Stimulated activated CD8-positive, alpha-beta memory T cell treated with anti-CD3 and anti-CD28 coated beads, Interleukin-15, amount 100 ng/mL, for 1 hour (primary cell): Measurements from ENCODE around the gene C2CD5.

Experiments used
- DNase-seq: peaks from one replicate; pipeline ENCODE4 v3.0.0-alpha.2; 2020; ENCODE audit warnings: low read depth

The C2CD5 gene

DNA sequence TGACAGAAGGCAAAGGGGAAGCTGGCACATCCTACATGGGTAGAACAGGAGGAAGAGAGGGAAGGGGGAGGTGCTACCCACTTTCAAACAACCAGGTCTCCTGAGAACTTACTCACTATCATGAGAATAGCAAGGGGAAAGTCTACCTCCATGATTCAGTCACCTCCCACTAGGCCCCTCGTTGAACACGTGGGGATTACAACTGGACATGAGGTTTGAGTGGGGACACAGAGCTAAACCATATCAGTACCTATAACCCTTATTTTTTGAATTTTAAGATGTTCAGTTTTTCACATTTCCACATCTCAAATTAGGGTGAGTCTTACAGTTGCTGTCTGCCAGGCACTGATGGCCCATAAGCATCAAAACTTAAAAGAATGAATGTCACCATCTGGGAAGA lies 129.6 kb downstream of the C2CD5 start:
- DNase-seq: no peak

DNA sequence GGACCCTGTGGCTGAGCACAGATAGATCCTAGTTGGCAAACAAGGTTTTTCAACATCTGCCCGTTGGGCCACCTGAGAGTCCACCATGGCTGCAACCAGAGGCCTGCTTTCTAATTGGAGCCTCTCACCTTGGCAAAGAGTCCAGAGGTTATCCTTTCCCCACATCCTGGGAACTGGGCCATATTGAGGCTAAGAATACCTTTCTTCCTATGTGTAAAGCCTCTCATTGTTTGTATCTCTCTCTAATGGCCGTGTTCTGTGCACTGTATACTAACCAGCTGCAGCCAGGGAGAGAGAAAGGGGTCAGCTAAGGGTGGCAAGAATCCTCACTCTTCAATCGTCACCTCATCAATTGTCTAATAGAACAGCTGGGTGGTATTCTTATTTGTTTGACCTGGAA lies 130.8 kb downstream of the C2CD5 start:
- DNase-seq: no peak

DNA sequence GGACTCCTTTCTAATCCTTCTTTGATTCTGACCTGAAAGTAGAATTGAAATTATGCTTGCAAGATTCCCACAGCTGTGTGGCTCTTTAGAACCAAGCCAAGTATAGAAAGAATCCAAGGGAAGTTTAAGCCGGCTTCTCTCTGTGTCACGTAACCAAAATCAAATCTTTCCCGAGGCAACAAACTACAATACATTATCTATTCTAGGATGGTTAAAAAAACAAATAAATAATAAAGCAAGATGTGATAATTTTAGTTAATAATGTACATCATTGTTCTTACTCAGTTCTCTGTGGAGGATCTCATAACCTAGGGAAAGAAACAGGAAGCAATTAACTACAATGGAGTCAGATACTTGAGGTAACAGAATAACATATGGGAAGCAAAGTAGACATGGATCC lies 131.8 kb downstream of the C2CD5 start:
- DNase-seq: no peak

DNA sequence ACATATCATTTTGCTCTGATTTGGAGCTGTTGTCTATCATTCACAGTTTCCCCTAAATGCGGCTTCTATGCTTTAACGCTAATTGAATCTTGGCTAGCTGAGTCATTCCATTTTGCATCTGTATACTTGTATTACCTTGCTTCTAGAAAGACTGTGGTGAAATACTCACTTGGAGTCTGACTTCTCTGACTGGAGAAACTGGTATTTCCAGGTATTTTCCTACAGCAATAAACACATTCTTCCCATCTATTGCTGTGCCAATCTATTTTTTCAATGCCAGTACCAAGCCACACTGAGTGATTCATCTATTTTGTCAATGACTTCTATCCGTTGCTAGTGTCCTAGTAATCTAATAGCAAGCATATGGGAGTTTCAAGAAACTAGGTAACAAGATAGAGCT lies 133.9 kb downstream of the C2CD5 start:
- no peak for DNase-seq

GRCh38 chr12:22409377-22410164 lies 134.8 kb downstream of the C2CD5 start:
- DNase-seq: no peak

GRCh38 chr12:22408610-22409376 lies 135.5 kb downstream of the C2CD5 start:
- no peak for DNase-seq

GRCh38 chr12:22407397-22407796 lies 136.9 kb downstream of the C2CD5 start:
- no peak for DNase-seq

- no peak for DNase-seq
Measured at GRCh38 chr12:22406627-22407026, 137.7 kb downstream of the C2CD5 start.

DNA sequence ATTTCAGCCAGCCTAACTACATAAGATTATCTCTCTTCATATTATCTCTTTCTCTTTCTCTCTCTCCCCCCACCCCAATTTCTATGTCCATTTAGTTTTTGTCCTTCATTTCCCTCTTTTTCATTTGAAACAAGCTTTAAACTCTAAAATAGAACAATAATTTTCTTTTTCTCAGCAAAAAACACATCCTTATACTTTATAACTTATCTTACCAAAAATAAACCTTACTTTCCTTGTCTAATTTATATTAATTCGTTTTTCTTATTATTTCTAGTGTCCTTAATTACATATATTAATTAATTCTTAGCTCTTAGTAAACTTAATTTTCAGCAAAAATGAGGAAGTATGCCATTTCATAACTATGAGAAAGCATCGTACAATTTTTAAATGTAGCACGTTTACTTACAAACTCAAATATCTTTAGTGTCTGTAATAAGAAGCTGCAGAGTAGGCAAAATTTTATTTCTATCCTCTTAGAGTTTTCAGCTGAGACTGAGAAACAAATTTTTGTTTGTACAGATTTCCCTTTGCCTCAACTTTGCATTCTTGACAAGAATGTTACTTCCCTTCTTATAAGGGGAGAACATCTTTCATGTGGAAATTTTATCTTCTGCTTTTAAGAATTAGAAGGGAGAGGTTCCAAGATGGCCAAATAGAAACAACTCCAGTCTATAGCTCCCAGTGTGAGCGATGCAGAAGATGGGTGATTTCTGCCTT lies 144.7 kb downstream of the C2CD5 start:
- DNase-seq: no peak
